Measurements from ENCODE around the gene MBTPS1. TPM values are rescaled to one million over a fixed set of nuclear protein-coding genes. Genes with fewer than 3 reads are reported as not detected.

Gene MBTPS1
- polyA plus RNA-seq, 3 donors: 26.4 to 73.8 (median 28.0) TPM

- DNase-seq: no peak
- H3K36me3 ChIP-seq (replicated peaks in 1 of 2; ENCODE audit: control insufficient read depth in 1 of 2, insufficient read depth in 2 of 2, low read length in 2 of 2): no peaks in the 10 kb centered on the region
Measured at GRCh38 chr16:84155226-84155625, 38.5 kb upstream of the MBTPS1 start.

DNA sequence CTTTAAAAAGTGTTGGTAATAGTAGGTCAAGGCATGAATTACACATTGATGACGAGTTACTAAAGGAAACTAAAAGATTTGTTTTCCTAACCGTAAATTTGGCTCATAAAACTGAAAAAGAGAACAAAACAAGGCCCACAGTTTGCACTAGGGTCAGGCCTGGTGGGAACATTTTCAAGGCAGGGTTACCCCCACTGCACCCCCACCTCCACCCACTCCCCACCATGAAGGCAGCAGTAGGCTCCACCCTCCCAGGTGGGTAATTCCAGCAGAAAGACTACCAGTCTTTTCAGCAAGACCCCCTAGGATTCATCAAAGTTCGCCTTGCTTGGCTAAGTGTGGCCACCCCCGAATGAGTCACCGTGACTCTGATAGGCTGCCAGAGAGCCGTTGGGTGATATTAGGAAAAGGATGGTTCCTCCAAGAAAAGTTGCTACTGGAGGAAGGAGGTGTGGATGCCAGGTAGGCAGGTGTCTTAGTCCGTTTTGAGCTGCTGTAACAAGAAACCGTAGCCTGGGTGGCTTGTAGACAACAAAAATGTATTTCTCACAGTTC lies 37.0 kb upstream of the MBTPS1 start:
- H3K36me3 Mint-ChIP-seq: no peaks in the 10 kb centered on the region
- no peak overlapping the region for H3K27ac Mint-ChIP-seq
- intact Hi-C loops (cut with micrococcal nuclease): no loop called here
- Histone ChIP-seq H3K9me3 (replicated peaks in 1 of 2; ENCODE audit: control insufficient read depth in 1 of 2, insufficient read depth in 1 of 2, low read length in 2 of 2) (no peaks in the 10 kb centered on the region), H3K9ac (ENCODE audit: insufficient read depth, low read length, poor library complexity, severe bottlenecking) (no peak overlapping the region), H3K27ac (ENCODE audit: low read depth in 1 of 2, low read length in 2 of 2) (no peak overlapping the region), H3K79me2 (ENCODE audit: insufficient read depth, low read length) (no peaks in the 10 kb centered on the region), H3K27me3 (ENCODE audit: control insufficient read depth in 2 of 2, insufficient read depth in 2 of 2, low read length in 2 of 2) (peaks cover 6 to 22% of the 10 kb centered on the region in 2 donors), H4K20me1 (ENCODE audit: insufficient read depth, low read length) (no peaks in the 10 kb centered on the region), H3K4me2 (replicated peaks; ENCODE audit: extremely low read depth, low read length, poor library complexity, severe bottlenecking) (no peak overlapping the region), H2AFZ (ENCODE audit: insufficient read depth, low read depth, low read length, poor library complexity, severe bottlenecking) (no peak overlapping the region), H3K4me3 (replicated peaks in 1 of 3; ENCODE audit: low read depth in 2 of 3, low read length in 3 of 3) (no peak overlapping the region), H3K36me3 (replicated peaks in 1 of 2; ENCODE audit: control insufficient read depth in 1 of 2, insufficient read depth in 2 of 2, low read length in 2 of 2) (no peaks in the 10 kb centered on the region), H3K4me1 (ENCODE audit: control insufficient read depth in 1 of 2, insufficient read depth in 2 of 2, low read length in 2 of 2) (no peaks in the 10 kb centered on the region)
- peaks cover 23 to 39% (median 39%) of the 10 kb centered on the region in 3 donors for H3K27me3 Mint-ChIP-seq (ENCODE audit: low read depth in 3 of 3)
- H3K4me3 Mint-ChIP-seq: no peak overlapping the region
- H3K4me1 Mint-ChIP-seq: no peaks in the 10 kb centered on the region
- 82% methylated on average over 7 of the region's 8 CpGs for WGBS (ENCODE audit: insufficient coverage)
- TF ChIP-seq CTCF (IDR thresholded peaks at IDR 0.05): no peak
- no peak for DNase-seq
- peaks cover 0 to 2% (median 0%) of the 10 kb centered on the region in 7 donors for H3K9me3 Mint-ChIP-seq

More at GRCh38 chr16:84155226-84155625, 38.5 kb upstream of the MBTPS1 start:
- peaks cover 0 to 2% of the 10 kb centered on the region in 2 donors for H3K36me3 Mint-ChIP-seq
- H4K20me1 ChIP-seq (ENCODE audit: insufficient read depth, low read length): no peaks in the 10 kb centered on the region
- H3K9me3 Mint-ChIP-seq: no peaks in the 10 kb centered on the region
- no peak overlapping the region for H3K27ac ChIP-seq (ENCODE audit: low read depth in 1 of 2, low read length in 2 of 2)
- 90% methylated on average over 4 of the region's 4 CpGs for WGBS (ENCODE audit: insufficient coverage)
- H3K4me1 Mint-ChIP-seq: no peaks in the 10 kb centered on the region
- H3K27ac Mint-ChIP-seq: peak overlapping the region in 1 of 7 donors; percentile 13
- intact Hi-C loops (cut with micrococcal nuclease): no loop called here
- H3K27me3 Mint-ChIP-seq (ENCODE audit: low read depth in 3 of 3): peaks cover 22 to 42% (median 41%) of the 10 kb centered on the region in 3 donors
- H3K4me1 ChIP-seq (ENCODE audit: control insufficient read depth in 1 of 2, insufficient read depth in 2 of 2, low read length in 2 of 2): no peaks in the 10 kb centered on the region
- peak overlapping the region in 1 of 2 donors; percentile 19 for H3K4me3 Mint-ChIP-seq
- no peak for TF ChIP-seq CTCF (IDR thresholded peaks at IDR 0.05)
- no peaks in the 10 kb centered on the region for H3K9me3 ChIP-seq (replicated peaks in 1 of 2; ENCODE audit: control insufficient read depth in 1 of 2, insufficient read depth in 1 of 2, low read length in 2 of 2)
- H3K4me2 ChIP-seq (replicated peaks; ENCODE audit: extremely low read depth, low read length, poor library complexity, severe bottlenecking): no peak overlapping the region
- peaks cover 13 to 33% of the 10 kb centered on the region in 2 donors for H3K27me3 ChIP-seq (ENCODE audit: control insufficient read depth in 2 of 2, insufficient read depth in 2 of 2, low read length in 2 of 2)
- no peak overlapping the region for H3K4me3 ChIP-seq (replicated peaks in 1 of 3; ENCODE audit: low read depth in 2 of 3, low read length in 3 of 3)
- H3K79me2 ChIP-seq (ENCODE audit: insufficient read depth, low read length): no peaks in the 10 kb centered on the region
- H2AFZ ChIP-seq (ENCODE audit: insufficient read depth, low read depth, low read length, poor library complexity, severe bottlenecking): no peak overlapping the region
- no peak overlapping the region for H3K9ac ChIP-seq (ENCODE audit: insufficient read depth, low read length, poor library complexity, severe bottlenecking)

All from CD14-positive monocyte (primary cell).